GM12878 (cell line): Measurements from ENCODE around the gene ARHGEF3. TPM values are rescaled to one million over a fixed set of nuclear protein-coding genes. Genes with fewer than 3 reads are reported as not detected.

Source experiments
- BCL11A ChIP-seq: IDR thresholded peaks from 2 replicates; pipeline ENCODE4 v1.6.1; 2011; ENCODE audit warnings: low read depth, low read length
- BHLHE40 ChIP-seq, 2 experiments: fragments of 450-650 bp in 1 of 2; IDR thresholded peaks; 2 replicates each; pipeline ENCODE4 v1.6.1; 2011 to 2017; ENCODE audit warnings: low read depth in 2 of 2, borderline replicate concordance in 1 of 2, improper control_type of control experiment in 1 of 2, low read length in 1 of 2, mild to moderate bottlenecking in 1 of 2
- EP300 ChIP-seq, 2 experiments: fragments of 150-350 bp in 1 of 2; IDR thresholded peaks; 2 replicates each; pipeline ENCODE4 v1.6.1; 2011 to 2012; ENCODE audit warnings: low read depth in 2 of 2, low read length in 2 of 2, borderline replicate concordance in 1 of 2, improper control_type of control experiment in 1 of 2, inconsistent platforms in 1 of 2; ENCODE audit not compliant: control insufficient read depth in 1 of 2
- LARP7 ChIP-seq: fragments of 450-650 bp; IDR thresholded peaks from 2 replicates; pipeline ENCODE4 v1.6.1; 2017; ENCODE audit warnings: mild to moderate bottlenecking
- MTA2 ChIP-seq: fragments of 450-650 bp; IDR thresholded peaks from 2 replicates; pipeline ENCODE4 v1.6.1; 2016; ENCODE audit warnings: low read depth, mild to moderate bottlenecking, moderate library complexity
- NR2F1 ChIP-seq: fragments of 450-650 bp; conservative IDR thresholded peaks from 2 replicates; pipeline ENCODE4 v1.6.1; 2017; ENCODE audit warnings: mild to moderate bottlenecking
- SP1 ChIP-seq: IDR thresholded peaks from one replicate; pipeline ENCODE4 v1.6.1; 2011; ENCODE audit warnings: low read depth, low read length
- ZNF217 ChIP-seq: fragments of 450-650 bp; IDR thresholded peaks from 2 replicates; pipeline ENCODE4 v1.6.1; 2017; ENCODE audit warnings: antibody characterized with exemption, mild to moderate bottlenecking
- polyA plus RNA-seq, 11 experiments: library from polyadenylated mRNA; depleted of rRNA in 4 of 11; unstranded in 6 of 11; stranded (reverse) in 5 of 11; fragments of >200 nt; fragmentation: Nextera tagmentation in 4 of 11; fragmentation: Illumina TruSeq in 1 of 11; extraction: Ambion mirVana in 4 of 11; extraction: Trizol in 1 of 11; gene quantifications; 1 replicate in 1 of 11; 2 replicates in 10 of 11; pipeline versions ENCODE4 v1.2.1 to v1.2.3, GENCODE V29; 2011 to 2016; ENCODE audit warnings: inconsistent platforms in 2 of 11, missing spikeins in 2 of 11, low read depth in 1 of 11
- total RNA-seq, 4 experiments: library from RNA; depleted of rRNA in 3 of 4; stranded (reverse); fragments of >200 nt in 3 of 4; fragmentation: Illumina TruSeq in 1 of 4; extraction: Trizol in 1 of 4; gene quantifications; 2 replicates each; pipeline versions ENCODE4 v1.2.1 to v1.2.3, GENCODE V29; 2013 to 2021
- TF ChIP-seq, protein P1 (sequence below): fragments of 450-650 bp; IDR thresholded peaks from 2 replicates; pipeline ENCODE4 v1.6.1; 2016; ENCODE audit warnings: mild to moderate bottlenecking
- TF ChIP-seq, protein P2 (sequence below): IDR thresholded peaks from 2 replicates; pipeline ENCODE4 v1.6.1; 2011; ENCODE audit warnings: borderline replicate concordance, low read depth, mild to moderate bottlenecking, moderate library complexity, low read length; ENCODE audit not compliant: insufficient read depth, poor library complexity, severe bottlenecking

ARHGEF3 gene
- total and polyA plus RNA-seq, 10 of the 15 experiments (the other 5 are each of a cell fraction or from before 2014, with no cell fraction given) = 21.8 to 78.7 (median 56.2) TPM

GRCh38 chr3:56795829-56796185, 5.9 kb downstream of the ARHGEF3 start (continued):
- TF ChIP-seq, protein P1, sequence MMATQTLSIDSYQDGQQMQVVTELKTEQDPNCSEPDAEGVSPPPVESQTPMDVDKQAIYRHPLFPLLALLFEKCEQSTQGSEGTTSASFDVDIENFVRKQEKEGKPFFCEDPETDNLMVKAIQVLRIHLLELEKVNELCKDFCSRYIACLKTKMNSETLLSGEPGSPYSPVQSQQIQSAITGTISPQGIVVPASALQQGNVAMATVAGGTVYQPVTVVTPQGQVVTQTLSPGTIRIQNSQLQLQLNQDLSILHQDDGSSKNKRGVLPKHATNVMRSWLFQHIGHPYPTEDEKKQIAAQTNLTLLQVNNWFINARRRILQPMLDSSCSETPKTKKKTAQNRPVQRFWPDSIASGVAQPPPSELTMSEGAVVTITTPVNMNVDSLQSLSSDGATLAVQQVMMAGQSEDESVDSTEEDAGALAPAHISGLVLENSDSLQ = no peak
- TF ChIP-seq BCL11A (0 out of 2 replicates have a peak, but pooled peaks have one; percentile 26), ZNF217 (no peak), SP1 (no peak), BHLHE40 (IDR thresholded peaks at IDR 0.05; ENCODE audit: borderline replicate concordance in 1 of 2, low read depth in 2 of 2, low read length in 1 of 2) (peak in 1 of 2 experiments; percentile 23; a peak in 1 of 4 replicates), LARP7 (no peak), EP300 (IDR thresholded peaks at IDR 0.05; ENCODE audit: borderline replicate concordance in 1 of 2, control insufficient read depth in 1 of 2, low read depth in 2 of 2, low read length in 2 of 2) (0 out of 4 replicates have a peak, but pooled peaks of 1 of the 2 experiments have one; percentile 17), NR2F1 (peak; percentile 68), MTA2 (peak; percentile 51; the same call in 1 of the 2 replicates)
- TF ChIP-seq, protein P2, sequence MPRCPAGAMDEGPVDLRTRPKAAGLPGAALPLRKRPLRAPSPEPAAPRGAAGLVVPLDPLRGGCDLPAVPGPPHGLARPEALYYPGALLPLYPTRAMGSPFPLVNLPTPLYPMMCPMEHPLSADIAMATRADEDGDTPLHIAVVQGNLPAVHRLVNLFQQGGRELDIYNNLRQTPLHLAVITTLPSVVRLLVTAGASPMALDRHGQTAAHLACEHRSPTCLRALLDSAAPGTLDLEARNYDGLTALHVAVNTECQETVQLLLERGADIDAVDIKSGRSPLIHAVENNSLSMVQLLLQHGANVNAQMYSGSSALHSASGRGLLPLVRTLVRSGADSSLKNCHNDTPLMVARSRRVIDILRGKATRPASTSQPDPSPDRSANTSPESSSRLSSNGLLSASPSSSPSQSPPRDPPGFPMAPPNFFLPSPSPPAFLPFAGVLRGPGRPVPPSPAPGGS = peak; percentile 78
